HPDE6-E6E7 (cell line): Measurements from ENCODE around the gene C1QTNF1.

ENCODE experiments used
- DNase-seq: peaks from one replicate; pipeline ENCODE4 v3.0.0; 2011; ENCODE audit warnings: missing footprints; ENCODE audit errors: extremely low spot score

C1QTNF1 gene

GRCh38 chr17:79039886-79040285 is 15.9 kb downstream of the C1QTNF1 start:
- no peak for DNase-seq

GRCh38 chr17:79041041-79041570 is 17.1 kb downstream of the C1QTNF1 start:
- no peak for DNase-seq

GRCh38 chr17:79041723-79042420 is 17.9 kb downstream of the C1QTNF1 start:
- DNase-seq = no peak

- peak; percentile 72 for DNase-seq
These were observed 18.6 kb downstream of the C1QTNF1 start for GRCh38 chr17:79042421-79043190.

- DNase-seq = no peak
These were observed 19.4 kb downstream of the C1QTNF1 start for GRCh38 chr17:79043191-79043930.

- DNase-seq = no peak
These were observed 20.0 kb downstream of the C1QTNF1 start for GRCh38 chr17:79043931-79044320.

- DNase-seq = no peak
These were observed 20.5 kb downstream of the C1QTNF1 start for GRCh38 chr17:79044462-79044861.

GRCh38 chr17:79045001-79045729 is 21.2 kb downstream of the C1QTNF1 start:
- no peak for DNase-seq

- peak; percentile 63 for DNase-seq
These were observed 21.9 kb downstream of the C1QTNF1 start for GRCh38 chr17:79045842-79046196.

- no peak for DNase-seq
These were observed 22.4 kb downstream of the C1QTNF1 start for GRCh38 chr17:79046197-79046915.

- no peak for DNase-seq
These were observed 22.9 kb downstream of the C1QTNF1 start for GRCh38 chr17:79046916-79047280.

GRCh38 chr17:79047291-79047920 is 23.4 kb downstream of the C1QTNF1 start:
- no peak for DNase-seq

GRCh38 chr17:79047923-79048825 is 24.2 kb downstream of the C1QTNF1 start:
- DNase-seq = no peak

- no peak for DNase-seq
These were observed 25.1 kb downstream of the C1QTNF1 start for GRCh38 chr17:79048826-79049755.

GRCh38 chr17:79049821-79050220 is 25.9 kb downstream of the C1QTNF1 start:
- DNase-seq = no peak

GRCh38 chr17:79050551-79050950 is 26.6 kb downstream of the C1QTNF1 start:
- DNase-seq = no peak

GRCh38 chr17:79051306-79051705 is 27.3 kb downstream of the C1QTNF1 start:
- DNase-seq = no peak

GRCh38 chr17:79052131-79052530 is 28.2 kb downstream of the C1QTNF1 start:
- DNase-seq = no peak
